D721Med (cell line): ENCODE data around the gene TGFB2.

ENCODE experiments used
- DNase-seq: peaks from one replicate; pipeline ENCODE4 v3.0.0; 2011; ENCODE audit warnings: low spot score; ENCODE audit not compliant: insufficient read length
- FAIRE-seq: peaks from 2 replicates; lab custom pipeline; 2011; peaks lifted over from hg19 to GRCh38; lab: Jason Lieb, UNC
- CTCF ChIP-seq: IDR thresholded peaks from 2 replicates; pipeline ENCODE4 v1.5.1; 2012; ENCODE audit warnings: mild to moderate bottlenecking, control low read depth; ENCODE audit not compliant: insufficient read depth; ENCODE audit errors: missing control alignments

Gene TGFB2

GRCh38 chr1:218302155-218302554 is 43.0 kb upstream of the TGFB2 start:
- no peak for FAIRE-seq
- no peak for TF ChIP-seq CTCF
- DNase-seq, result no peak

DNA sequence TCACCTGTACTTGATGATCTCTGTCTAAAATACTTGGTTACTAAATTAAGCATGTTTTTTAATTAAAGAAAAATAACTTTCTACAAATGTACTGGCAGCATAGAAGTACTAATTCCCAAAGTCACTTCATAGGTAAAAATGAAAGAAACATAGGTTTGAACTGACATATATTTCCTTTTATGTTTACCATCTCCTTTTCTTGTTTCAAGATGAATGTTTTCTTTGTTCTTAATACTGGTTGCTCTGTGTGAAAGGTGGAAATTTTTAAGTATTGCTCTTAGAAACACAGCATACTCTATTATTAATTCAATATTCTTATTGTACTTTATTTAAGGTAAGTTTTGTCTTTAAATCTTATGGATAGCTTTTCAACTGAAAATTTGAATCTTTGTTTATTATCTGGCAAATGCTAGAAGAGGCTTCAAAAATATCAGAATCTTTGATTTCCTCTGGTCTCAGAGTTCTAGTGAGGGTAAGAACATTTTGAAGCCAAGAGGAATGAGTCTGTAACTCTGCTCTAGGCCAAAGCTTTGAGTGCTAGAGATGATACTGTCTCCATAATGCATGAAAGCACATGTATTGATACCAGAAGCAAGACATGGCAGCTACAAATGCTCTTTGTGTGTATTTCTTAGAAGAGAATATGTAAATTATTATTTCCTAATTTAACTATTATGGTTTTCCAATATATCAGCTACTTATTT is 41.8 kb upstream of the TGFB2 start:
- DNase-seq (no peak), FAIRE-seq (peak; percentile 55)
- no peak for TF ChIP-seq CTCF

DNA sequence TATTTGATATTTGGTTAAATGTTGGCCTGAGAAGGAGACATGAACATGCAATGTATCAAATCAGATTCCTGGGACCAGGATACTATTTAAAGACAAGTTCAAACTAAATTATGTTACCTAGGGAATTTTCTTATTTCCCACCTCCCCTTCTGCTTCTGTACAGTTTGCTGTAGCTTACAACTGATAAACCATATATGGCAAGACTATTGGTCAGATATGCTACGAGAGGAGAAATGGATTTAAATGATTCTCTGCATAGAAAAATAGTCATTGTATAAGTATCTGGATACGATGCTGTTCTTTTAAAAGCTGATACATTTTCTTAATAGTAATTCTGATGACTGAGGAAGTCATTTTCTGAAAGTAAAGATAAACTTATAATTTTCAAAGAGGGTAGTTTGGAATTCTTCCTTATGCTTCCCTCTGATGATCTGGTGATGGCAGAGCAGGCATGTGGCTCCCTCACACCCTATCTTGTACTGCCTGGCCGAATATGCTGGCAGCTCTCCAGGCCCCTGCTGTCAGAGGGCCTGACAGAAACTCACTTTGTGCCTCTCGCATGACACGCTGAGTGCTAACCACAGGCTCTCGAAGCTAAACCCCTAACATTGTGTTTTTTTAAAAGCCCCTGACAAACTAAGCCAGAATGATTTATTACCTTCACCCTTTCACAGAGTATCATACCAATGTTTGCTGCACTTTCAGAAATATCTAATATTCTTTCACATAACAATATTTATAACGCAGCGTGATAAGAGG is 40.7 kb upstream of the TGFB2 start:
- FAIRE-seq (no peak), DNase-seq (no peak)
- TF ChIP-seq CTCF, result no peak

- TF ChIP-seq CTCF, result no peak
- FAIRE-seq, result peak; percentile 16
Observed at GRCh38 chr1:218305472-218306064, 39.6 kb upstream of the TGFB2 start.

GRCh38 chr1:218312509-218312908 is 32.6 kb upstream of the TGFB2 start:
- TF ChIP-seq CTCF, result no peak
- FAIRE-seq (peak; percentile 21), DNase-seq (no peak)

More at GRCh38 chr1:218305472-218306064, 39.6 kb upstream of the TGFB2 start:
- DNase-seq, result no peak

GRCh38 chr1:218314316-218314715 is 30.8 kb upstream of the TGFB2 start:
- no peak for FAIRE-seq

More at GRCh38 chr1:218314316-218314715, 30.8 kb upstream of the TGFB2 start:
- no peak for TF ChIP-seq CTCF
- no peak for DNase-seq
